GM19328 (cell line): ENCODE data around the gene ZXDA.

Experiments
- ATAC-seq: cut with Tn5 transposase; IDR thresholded peaks from one replicate; pipeline ENCODE4 v1.9.1; 2021; ENCODE audit warnings: mild to moderate bottlenecking, moderate library complexity; ENCODE audit not compliant: unreplicated experiment

ZXDA gene

DNA sequence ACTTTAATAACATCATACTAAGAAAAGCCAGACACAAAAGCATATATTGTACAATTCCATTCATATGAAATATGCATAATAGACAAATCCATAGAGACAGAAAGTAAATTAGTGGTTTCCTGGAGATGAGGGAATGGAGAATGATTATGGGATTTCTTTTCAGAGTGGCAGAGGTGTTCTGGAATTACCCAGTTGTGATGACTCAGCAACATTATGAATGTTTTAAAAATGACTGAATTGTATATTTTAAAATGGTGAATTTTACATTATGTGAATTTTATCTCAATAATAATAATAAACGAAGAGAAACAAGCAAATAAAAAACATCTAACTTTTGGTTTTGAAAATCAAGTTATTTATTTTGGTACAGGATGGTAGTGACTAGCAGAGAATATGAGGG lies 11.2 kb downstream of the ZXDA start:
- ATAC-seq, result no peak

DNA sequence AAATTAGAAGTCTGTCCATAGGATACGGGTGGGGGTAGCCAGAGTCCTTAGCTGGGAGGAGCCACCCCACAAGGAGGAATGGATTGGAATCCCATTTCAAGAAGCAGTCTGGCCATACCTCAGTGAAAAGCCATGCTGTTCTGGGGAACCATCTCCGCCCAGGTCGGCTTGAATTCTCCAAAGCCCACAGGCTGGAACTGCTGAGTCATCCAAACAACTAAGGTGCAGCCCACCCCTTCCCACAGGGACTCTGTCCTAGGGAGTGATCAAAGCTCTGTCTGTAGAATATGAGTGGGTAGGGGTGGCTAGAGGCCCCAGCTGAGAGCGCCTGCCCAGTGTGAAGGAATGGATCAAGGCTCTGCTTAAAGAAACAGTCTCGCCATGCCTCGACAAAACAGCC lies 38.8 kb downstream of the ZXDA start:
- ATAC-seq, result no peak
